GM19463 (cell line): Measurements from ENCODE around the gene SMARCE1.

ENCODE experiments used
- ATAC-seq: cut with Tn5 transposase; IDR thresholded peaks from one replicate; pipeline ENCODE4 v1.9.1; 2021; ENCODE audit warnings: mild to moderate bottlenecking, moderate library complexity; ENCODE audit not compliant: unreplicated experiment

The SMARCE1 gene

DNA sequence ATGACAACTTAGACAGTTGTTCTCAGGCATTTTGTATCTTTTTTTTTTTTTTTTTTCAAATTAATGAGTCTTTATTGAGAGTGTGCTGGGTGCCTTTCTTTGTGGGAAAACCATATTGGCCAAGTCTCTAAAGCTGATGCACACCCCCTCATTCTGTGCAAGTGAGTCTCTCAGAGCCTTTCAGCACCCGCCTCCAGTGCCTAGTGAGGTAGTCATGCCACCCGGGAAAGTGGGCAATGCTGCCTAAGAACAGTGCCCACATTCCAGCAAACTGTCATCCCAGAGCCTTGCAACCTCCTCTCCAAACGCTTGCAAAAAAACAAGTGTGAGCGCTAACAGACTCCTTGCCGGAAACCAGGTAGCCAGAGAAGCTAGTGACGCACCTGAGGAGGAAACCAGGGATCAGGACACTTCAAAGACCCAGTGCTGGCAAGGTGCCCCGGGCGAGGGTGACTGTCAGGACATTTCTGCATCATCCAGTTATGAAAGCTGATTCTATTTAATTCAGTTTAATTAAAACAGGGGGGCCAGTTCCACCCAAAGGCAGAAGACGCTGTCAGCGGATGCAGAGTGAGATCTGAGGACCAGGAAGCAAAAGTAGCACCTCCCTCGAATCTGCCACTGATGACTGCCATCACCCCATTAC, 34.9 kb downstream of the SMARCE1 start:
- ATAC-seq = no peak

DNA sequence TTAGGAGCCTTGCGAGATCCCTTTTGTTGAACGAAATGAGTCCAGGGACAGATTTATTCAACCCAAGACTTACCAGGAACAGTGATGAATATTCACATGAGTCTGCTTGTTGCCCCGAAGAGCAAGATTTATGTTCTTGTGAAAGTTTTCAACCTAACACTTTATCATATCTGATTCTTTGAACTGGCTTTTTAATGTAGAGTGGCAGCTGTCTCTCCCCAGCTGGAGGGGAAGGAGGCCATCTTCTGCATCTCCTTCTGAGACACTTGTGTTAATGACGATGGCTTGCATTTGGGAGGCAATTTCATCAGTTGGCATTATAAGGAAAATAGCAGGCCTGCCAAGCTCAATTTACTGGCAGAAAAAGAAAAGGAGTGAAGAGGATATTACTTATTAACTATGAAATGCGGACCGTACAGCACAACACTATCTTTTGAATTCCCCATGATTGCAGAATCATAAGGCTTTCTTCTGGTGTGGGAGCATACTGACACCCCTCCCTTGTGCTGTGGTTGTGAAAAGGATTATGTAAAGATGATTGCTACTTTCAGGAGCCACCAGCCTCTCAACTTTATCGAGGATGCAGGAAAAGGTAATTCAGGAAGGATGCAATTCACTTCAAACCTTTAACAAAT, 35.7 kb downstream of the SMARCE1 start:
- ATAC-seq = no peak

DNA sequence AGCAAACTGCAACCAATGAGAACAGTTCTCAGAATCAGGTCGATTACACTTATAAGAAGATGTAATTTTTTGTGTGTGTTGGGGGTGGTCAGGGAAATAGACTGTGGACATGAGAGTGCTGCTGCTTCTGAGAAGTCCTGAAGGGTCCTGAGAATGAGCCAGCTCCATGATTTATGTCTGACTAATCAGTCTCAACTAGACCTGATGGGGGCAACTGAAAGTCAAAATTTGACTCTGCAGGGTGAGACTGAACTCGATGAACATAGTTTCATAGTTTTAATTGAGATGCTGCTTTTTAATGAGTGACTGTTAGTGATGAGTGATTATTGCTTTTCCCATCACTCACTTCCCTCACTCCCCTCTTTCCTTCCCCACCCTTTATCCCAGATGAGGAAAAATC, 37.3 kb downstream of the SMARCE1 start:
- ATAC-seq = no peak

DNA sequence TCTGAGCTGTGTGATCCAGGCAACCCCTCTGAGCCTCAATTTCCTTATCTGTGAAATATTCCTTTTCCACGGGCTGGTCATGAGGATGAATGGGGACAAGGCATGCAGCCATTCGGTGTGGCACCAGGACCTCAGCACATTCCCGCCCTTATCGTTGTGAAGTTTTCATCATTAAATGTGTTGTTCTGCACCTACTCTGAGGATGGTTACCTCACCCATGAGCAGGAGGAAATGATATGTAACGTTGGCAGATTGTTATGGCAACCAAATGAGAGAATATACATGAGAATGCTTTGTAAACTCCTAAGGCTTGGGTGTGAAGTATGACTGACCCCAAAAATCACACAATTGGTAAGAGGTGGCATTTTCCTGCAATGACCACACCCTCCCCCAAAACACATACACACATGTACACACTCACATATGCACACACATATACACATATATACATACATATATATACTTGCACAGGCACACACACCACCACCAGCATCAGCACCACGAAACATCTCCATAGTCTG, 39.5 kb downstream of the SMARCE1 start:
- ATAC-seq = no peak

DNA sequence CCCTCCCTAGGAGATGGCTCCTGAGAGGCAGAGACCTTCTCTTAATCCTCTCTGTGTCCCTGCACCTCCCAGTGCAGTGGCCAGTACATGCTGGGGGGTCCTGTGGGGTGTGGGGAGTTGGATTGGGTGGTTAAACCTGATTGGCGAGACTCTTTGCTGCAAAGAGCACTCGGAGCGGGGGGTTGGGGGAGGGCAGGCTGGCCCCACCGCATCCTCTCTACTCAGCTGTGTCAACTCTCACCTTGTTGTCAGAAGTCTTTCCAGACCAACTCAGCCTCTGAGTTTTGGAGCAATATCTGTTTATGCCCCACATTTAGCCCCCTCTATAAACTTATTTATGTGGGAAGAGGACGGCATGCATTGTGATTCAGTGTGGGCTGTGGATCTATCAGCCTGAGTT, 40.0 kb downstream of the SMARCE1 start:
- ATAC-seq = no peak

DNA sequence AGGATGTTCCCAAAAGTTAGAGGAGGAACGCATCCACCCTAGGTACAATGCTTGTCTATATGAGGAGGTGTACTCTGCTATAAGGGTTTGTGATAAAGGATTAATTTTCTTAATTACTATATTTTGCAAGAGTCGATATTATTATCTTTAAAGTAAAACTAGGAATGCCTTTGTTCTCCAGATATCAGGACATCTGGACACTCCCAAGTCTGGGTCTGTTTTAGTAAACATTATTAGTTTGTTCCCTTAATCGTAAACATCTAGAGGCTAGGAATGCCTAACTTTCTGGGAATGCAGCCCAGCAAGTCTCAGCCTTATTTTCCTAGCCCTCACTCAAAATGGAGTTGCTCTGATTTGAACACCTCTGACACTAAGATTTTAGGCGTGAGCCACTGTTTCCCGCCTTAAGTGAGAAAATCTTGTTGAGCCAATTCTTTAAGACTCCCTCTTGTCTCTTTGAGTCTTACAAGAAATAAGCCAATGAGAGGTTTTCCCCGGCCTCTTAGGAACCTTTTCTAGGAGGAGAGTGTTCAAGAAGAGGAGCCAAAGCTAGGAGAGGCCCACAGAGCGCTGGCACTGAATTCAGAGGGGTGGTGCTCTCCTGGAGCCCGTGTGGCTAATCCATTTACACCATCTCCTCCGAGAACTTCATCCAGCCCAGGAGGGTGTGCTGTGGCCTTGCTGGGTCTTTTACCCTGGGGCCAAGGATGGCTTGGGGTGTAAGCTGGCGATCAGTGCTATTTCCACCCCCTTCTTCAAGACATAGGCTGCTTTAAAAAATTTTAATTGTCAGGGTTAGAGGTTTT, 40.9 kb downstream of the SMARCE1 start:
- ATAC-seq = no peak

DNA sequence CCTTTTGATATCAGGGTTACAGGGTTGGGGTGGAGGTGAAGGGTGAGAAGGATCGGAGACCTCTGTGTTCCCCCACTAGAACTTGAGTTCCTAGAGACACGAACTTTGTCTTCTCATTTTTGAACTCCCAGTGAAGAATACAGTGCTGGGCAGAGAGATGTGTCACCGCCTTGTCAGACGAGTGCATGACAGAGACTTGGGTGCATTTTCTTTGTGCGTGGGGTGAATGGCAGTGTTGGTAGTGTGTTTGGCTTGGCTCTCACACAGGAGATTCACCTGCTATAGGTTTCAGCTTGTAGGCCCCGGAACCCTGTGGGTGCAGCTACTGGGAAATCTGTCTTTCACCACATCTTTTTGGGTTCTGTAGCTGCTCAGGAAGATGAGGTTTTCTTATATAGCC, 42.3 kb downstream of the SMARCE1 start:
- ATAC-seq = no peak

DNA sequence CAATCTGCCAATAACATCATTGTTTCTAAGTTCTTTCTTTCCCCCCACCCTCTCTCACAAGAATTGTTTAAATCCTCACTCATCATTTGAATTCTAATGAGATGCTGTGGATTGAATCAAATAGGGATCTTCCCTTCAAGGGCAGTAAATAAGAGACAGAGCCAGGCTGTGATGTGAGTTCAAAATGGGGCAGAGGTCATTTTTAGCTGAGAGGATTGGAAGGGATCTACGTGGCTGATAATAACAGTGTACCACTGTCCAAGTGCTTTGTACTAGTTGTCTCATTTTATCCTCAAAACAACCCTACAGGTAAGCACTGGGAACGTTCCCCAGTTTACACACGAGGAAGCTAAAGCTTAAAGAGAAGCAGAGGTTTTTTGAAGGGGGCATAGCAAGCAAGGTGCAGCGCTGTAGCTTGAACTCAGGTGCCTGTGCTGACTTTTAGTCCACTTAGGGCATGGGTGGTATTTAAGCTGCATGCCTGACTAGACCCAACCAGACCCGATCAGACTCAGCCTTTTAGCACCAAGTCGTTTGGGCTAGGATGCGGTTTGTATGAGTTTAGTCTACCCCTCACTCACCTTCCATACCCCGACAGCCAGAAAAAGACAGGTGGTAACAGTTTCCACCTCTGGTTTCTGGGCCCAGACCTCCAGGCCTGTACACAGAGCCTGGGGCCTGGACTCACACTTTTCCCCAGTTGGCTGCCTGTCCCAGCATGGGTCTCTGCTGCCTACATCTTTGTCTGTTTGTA, 43.1 kb downstream of the SMARCE1 start:
- no peak for ATAC-seq

DNA sequence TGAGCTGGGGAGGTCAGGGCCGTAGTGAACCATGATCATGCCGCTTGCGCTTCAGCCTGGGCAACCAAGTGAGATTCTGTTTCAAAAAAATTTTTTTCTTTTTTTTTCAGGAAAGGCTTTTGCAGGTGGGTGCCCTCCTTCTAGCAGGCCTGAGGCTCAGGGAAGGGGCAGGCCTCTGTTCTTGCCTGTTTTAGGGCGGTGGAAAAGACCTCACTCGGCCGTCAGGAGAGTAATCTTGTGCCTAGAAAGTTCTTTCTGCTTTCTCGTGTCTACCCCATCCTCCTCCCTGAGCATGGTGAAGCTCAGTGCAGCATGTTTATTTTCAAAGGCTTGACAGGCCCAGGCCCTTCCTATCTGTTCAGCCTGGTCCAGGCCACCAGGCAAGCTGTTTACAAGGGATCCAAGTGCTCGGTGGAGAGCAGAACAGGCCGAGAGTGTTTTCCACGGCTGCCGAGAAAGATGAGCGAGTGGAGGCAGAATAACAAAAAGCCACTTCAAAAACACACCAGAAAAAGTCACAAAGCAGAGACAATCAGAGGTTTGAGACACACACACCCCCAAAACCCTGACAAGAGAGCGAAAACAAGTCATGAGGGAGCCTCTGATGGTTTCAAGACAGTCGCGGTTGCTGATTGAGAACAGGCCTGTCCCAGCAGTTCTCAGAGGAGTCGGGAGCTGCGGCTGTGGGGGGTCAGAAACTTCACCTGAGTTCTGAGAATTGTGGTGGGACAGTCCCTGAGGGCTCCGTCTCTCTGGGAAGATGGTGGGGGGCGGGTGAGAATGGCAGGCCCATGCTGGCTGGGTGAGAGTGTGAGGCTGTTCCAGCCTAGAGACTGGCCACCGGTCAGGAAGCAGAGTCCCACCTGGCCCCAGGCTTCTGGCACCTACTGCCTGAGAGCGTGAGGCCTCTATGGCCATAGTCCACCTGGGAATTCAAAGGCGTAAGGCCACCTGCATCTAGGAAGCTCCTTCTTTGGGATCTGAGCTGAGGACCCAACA, 44.9 kb downstream of the SMARCE1 start:
- ATAC-seq = no peak

DNA sequence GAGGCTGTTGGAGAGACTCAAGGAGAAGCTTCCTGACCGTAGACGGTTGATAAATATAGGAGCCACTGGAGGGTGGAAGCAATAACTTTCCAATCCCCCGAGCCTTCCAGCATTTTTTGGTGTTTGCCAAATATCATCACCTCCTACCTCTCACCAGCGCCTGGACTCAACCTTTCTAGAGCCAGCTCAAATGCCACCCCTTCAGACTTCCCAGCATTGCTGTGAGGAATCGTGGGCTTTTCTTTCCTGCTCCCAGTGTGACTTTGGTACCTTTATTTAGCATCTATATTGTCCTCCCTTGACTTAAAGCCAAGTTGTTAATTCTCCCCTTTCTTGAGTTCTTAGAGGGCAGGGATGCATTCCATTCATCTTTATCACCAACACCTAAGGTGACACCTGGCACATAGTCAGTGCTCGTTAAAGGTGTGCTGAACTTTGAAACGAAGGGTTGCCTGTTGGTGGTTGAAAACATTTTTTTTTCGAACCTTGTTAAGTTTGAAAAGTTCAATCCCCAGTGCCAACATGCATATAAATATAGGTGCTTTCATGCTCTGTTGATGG, 47.1 kb downstream of the SMARCE1 start:
- no peak for ATAC-seq

DNA sequence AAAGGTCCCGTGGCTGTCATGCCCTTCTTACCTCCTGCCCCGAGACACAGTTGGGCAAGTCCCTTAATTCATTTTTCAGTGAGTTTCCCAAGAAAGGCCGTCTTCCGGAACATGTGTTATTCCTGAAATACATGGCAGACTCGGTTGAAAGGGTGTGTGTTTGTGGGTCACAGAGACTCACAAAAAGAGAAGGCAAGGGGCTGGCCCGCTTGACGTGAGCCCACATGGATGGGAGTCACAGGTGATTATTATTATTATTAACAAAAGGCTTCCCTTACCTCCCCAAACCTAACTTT, 48.2 kb downstream of the SMARCE1 start:
- no peak for ATAC-seq

DNA sequence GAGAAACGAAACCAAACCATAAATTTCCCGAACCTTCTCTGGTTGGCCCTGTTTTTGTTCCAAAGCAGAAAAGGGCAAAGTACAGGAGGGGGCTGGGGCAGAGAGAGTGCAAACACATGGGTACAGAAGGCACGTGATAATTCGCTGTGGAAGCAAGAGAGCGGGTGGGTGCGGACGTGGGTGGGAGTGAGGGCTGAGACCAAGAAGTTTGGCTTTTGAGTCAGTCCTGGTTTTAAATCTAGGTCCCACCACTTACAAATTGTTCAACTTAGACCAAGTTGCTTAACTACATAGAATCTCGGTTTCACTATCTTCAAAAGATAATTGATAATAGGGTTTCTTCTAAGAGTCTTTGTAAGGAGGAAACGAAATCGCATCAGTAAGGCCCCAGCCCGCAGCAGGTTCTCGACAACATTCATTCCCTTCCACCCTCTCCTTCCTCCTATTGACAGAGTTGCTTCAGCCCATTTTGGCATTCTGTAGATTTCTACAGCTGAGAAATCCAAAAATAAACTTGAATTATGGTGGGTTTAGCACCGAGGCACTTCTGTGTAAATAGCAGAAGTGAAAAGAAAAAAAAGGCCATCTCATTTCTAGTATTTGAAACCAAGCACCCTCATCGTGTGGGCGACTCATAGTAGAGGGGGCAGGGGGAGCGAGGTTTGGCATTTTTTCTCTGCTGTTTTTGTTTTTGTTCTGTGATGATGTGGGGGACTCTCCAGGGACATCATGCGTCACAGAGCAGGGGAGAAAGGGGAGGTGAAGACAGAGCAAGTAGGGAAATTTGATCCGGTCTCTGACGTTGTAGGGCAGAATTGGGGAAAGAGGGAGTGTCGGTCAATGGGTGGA, 48.8 kb downstream of the SMARCE1 start:
- peak; percentile 60 for ATAC-seq

DNA sequence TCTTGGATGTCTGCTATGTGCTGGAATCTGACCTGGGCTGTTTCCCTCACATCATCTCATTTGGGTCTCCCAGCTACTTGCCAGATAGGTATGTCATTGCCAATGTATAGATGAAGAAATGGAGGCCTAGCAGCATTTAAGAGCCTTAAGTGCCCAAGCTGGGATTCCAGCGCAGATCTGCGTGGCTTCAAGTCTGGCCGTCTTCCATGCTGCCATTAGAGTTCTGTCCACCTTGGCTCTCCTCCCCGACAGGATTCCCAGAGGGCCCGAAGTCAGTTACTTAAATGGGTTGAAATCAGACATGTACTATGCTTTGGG, 49.4 kb downstream of the SMARCE1 start:
- no peak for ATAC-seq

DNA sequence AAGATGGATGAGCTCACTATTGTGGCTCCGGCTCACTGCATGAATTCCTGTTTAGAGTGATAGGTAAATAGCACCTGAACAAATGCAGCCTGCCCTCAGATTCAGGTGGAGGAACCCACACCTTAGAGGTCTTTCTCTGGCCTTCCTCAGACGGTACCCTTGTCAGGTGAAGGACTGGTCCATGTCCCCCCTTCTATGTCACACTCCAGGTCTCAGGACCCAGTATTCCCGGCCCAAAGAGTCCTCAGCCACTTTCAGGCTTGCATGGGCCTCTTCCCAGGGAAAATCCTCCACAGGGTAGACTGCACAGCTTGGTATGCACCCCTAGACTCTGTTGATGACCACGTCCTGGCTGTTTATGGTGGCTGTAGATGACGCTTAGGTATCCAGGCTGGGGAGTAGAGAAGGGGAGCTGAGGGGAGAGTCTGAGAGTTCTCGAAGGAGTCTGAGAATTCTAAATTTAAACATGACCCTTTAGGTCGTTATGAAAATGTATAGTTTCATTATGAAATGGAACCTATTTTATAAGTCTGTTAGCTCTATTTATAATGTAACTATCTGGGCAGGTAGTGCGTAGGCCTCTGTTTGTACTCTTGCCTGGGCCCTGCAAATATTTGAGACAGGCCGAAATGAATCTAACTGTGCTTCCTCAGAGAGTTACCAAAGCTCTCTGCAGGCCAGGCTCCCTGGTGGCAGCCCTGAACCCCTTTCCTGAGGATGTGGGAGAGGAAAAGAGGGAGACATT, 49.9 kb downstream of the SMARCE1 start:
- ATAC-seq = no peak

DNA sequence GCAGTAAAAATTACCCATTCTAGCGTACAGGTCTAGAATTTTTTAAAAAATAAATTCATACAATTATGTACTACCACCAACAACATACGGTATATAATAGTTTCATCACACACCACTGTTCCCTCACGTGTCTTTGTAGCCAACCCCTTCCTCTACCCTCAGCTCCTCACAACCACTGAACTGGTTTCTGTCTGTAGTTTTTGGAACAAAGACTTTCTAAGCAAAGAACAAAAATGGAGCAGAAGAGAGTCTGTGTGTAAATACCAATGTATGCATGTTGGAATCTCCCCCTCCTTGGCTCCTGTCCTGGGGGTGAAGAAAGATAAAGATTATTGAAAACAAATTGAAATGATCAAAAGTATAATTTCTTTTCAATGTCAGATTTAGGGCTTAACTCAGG, 50.5 kb downstream of the SMARCE1 start:
- ATAC-seq = no peak

DNA sequence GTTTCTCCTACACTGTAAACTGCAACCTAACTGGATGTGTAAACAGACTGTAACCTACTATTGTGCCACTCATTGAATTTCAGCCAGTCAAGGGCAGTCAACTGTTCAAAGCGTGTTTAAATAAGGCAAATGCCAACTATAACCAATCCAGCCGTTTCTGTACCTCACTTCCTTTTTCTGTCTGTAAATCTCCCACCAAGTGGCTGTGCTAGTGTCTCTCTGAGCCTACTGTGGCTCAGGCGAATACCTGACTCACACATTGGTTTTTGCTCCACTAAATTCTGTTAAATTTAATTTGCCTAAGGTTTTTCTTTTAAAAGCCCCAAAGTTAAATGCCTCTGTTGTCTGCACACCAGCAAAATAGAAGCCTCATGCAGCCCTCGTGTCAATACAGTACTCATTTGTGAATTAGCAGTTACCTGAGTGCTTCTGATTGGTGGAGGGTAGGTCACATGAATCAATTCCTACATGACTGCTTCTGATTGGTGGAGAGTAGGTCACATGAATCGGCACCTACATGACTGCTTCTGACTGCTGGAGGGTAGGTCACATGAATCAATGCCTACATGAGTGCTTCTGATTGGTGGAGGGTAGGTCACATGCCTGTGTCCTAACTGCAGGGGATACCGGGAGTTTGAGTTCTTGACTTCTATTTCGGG, 51.2 kb downstream of the SMARCE1 start:
- no peak for ATAC-seq

DNA sequence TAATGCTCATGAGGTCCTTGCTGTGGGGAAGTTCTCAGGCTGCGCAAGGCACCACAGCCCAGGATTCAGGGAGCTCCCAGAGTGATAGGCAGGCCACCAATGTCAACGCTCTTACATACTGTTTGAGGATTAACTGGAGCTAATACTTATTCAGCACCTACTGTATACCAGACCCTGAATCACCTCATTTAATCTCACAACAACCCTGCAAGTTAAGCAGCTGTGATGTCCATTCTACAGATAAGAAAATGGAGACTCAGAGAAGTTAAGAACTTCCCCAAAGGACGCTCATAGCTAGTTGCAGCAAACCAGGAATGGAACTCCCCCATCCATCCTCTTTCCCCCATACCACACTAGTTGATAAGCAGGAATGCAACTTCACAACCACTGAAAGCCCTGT, 56.9 kb downstream of the SMARCE1 start:
- no peak for ATAC-seq

DNA sequence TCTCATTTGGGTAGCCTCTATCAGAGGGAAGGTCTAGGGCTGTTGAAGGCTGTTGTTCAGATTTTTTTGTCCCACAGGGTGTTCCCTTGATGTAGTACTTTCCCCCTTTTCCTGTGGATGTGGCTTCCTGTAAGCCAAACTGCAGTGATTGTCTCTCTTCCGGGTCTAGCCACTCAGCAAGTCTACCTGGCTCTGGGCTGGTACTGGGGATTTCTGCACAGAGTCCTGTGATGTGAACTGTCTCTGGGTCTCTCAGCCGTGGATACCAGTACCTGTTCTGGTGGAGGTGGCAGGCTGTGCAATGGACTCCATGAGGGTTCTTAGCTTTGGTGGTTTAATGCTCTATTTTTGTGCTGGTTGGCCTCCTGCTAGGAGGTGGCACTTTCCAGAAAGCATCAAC, 59.1 kb downstream of the SMARCE1 start:
- no peak for ATAC-seq
